Trophoblast cell (in vitro differentiated cells and primary cell): Measurements from ENCODE around the gene YTHDF2.

Source experiments
- DNase-seq, 2 donors: peaks; one replicate each; pipeline ENCODE4 v3.0.0-alpha.2; 2016
- H2AFZ ChIP-seq: 2 replicates; pipeline ENCODE4 v1.6.1; 2013; ENCODE audit warnings: low read length, moderate library complexity, mild to moderate bottlenecking; ENCODE audit not compliant: insufficient read depth, poor library complexity
- H2AK5ac ChIP-seq: 2 replicates; pipeline ENCODE4 v1.6.1; 2013; ENCODE audit warnings: mild to moderate bottlenecking, low read length
- H2BK120ac ChIP-seq: 2 replicates; pipeline ENCODE4 v1.6.1; 2013; ENCODE audit warnings: low read length, mild to moderate bottlenecking, moderate library complexity; ENCODE audit not compliant: insufficient read depth, poor library complexity
- H2BK12ac ChIP-seq: 2 replicates; pipeline ENCODE4 v1.6.1; 2013; ENCODE audit warnings: mild to moderate bottlenecking, low read length, moderate library complexity
- H2BK5ac ChIP-seq: 2 replicates; pipeline ENCODE4 v1.6.1; 2013; ENCODE audit warnings: low read length, low read depth, moderate library complexity, mild to moderate bottlenecking; ENCODE audit not compliant: poor library complexity
- H3K14ac ChIP-seq: 2 replicates; pipeline ENCODE4 v1.6.1; 2013; ENCODE audit warnings: mild to moderate bottlenecking, low read length
- H3K18ac ChIP-seq: 2 replicates; pipeline ENCODE4 v1.6.1; 2013; ENCODE audit warnings: mild to moderate bottlenecking, low read length
- H3K23ac ChIP-seq: 2 replicates; pipeline ENCODE4 v1.6.1; 2013; ENCODE audit warnings: low read length
- H3K27ac ChIP-seq: 2 replicates; pipeline ENCODE4 v1.5.1; 2013; ENCODE audit warnings: low read depth, mild to moderate bottlenecking, inconsistent platforms, low read length, moderate library complexity
- H3K27me3 ChIP-seq: 2 replicates; pipeline ENCODE4 v1.6.1; 2013; ENCODE audit warnings: inconsistent platforms, mild to moderate bottlenecking, low read length, moderate library complexity; ENCODE audit not compliant: insufficient read depth
- H3K36me3 ChIP-seq, 2 experiments: 1 replicate in 1 of 2; 2 replicates in 1 of 2; pipeline ENCODE4 v1.6.1; 2013; ENCODE audit warnings: low read length in 2 of 2, mild to moderate bottlenecking in 2 of 2, moderate library complexity in 1 of 2; ENCODE audit not compliant: insufficient read depth in 2 of 2, control insufficient read depth in 1 of 2
- H3K4ac ChIP-seq: 2 replicates; pipeline ENCODE4 v1.6.1; 2013; ENCODE audit warnings: low read depth, mild to moderate bottlenecking, low read length, moderate library complexity
- H3K4me1 ChIP-seq, 2 experiments: 1 replicate in 1 of 2; 2 replicates in 1 of 2; pipeline ENCODE4 v1.6.1; 2013; ENCODE audit warnings: low read length in 2 of 2, mild to moderate bottlenecking in 2 of 2, moderate library complexity in 1 of 2; ENCODE audit not compliant: insufficient read depth in 2 of 2, control insufficient read depth in 1 of 2
- H3K4me2 ChIP-seq: 2 replicates; pipeline ENCODE4 v1.6.1; 2013; ENCODE audit warnings: inconsistent platforms, mild to moderate bottlenecking, low read length, moderate library complexity
- H3K4me3 ChIP-seq: 2 replicates; pipeline ENCODE4 v1.5.1; 2013; ENCODE audit warnings: mild to moderate bottlenecking, low read depth, low read length, inconsistent platforms
- H3K79me1 ChIP-seq: one replicate; pipeline ENCODE4 v1.6.1; 2013; ENCODE audit warnings: low read length
- H3K79me2 ChIP-seq: 2 replicates; pipeline ENCODE4 v1.6.1; 2013; ENCODE audit warnings: low read length, mild to moderate bottlenecking; ENCODE audit not compliant: control insufficient read depth, insufficient read depth, poor library complexity
- H3K9ac ChIP-seq: 2 replicates; pipeline ENCODE4 v1.6.1; 2013; ENCODE audit warnings: mild to moderate bottlenecking, low read length
- H3K9me3 ChIP-seq: 2 replicates; pipeline ENCODE4 v1.6.1; 2013; ENCODE audit warnings: low read depth, mild to moderate bottlenecking, control low read depth, inconsistent platforms, low read length; ENCODE audit not compliant: insufficient read depth
- H4K12ac ChIP-seq: 2 replicates; pipeline ENCODE4 v1.6.1; 2013; ENCODE audit warnings: low read depth, mild to moderate bottlenecking, low read length, moderate library complexity
- H4K8ac ChIP-seq: 2 replicates; pipeline ENCODE4 v1.6.1; 2013; ENCODE audit warnings: low read depth, mild to moderate bottlenecking, low read length, moderate library complexity
- H4K91ac ChIP-seq: one replicate; pipeline ENCODE4 v1.6.1; 2013; ENCODE audit warnings: low read depth, mild to moderate bottlenecking, low read length, moderate library complexity
- WGBS: extraction: QIAGEN DNeasy Blood & Tissue Kit; methylation state at CpG from one replicate; pipeline ENCODE4 v1.1.7; 2013; ENCODE audit warnings: missing lambda C conversion rate; ENCODE audit not compliant: insufficient read length, insufficient coverage; ENCODE audit errors: extremely low coverage; 5-methylcytosine and 5-hydroxymethylcytosine counted together

Gene YTHDF2

GRCh38 chr1:28782011-28782410 lies 45.3 kb downstream of the YTHDF2 start:
- no CpG with 5 or more reads among the region's 3 CpGs for WGBS
- peaks cover 11% of the 10 kb centered on the region for H3K79me1 ChIP-seq
- H3K23ac ChIP-seq, result no peak overlapping the region
- H4K91ac ChIP-seq, result peak overlapping the region; percentile 72
- H4K8ac ChIP-seq, result peak overlapping the region; percentile 41
- H3K4me1 ChIP-seq, result peaks cover 10 to 15% of the 10 kb centered on the region in 2 experiments
- H3K4ac ChIP-seq, result no peak overlapping the region
- no peak overlapping the region for H3K18ac ChIP-seq
- H4K12ac ChIP-seq, result no peak overlapping the region
- H3K4me2 ChIP-seq, result peak overlapping the region; percentile 24
- no peak overlapping the region for H2AFZ ChIP-seq
- H3K36me3 ChIP-seq, result no peaks in the 10 kb centered on the region
- peak overlapping the region; percentile 70 for H3K27ac ChIP-seq
- peak overlapping the region; percentile 75 for H2BK5ac ChIP-seq
- H3K4me3 ChIP-seq, result no peak overlapping the region
- H3K9ac ChIP-seq, result no peak overlapping the region
- DNase-seq, result peak in 1 of 2 donors; percentile 25
- H2BK12ac ChIP-seq, result peak overlapping the region; percentile 38
- H3K27me3 ChIP-seq, result no peaks in the 10 kb centered on the region
- H3K14ac ChIP-seq, result peak overlapping the region; percentile 32
- no peaks in the 10 kb centered on the region for H3K79me2 ChIP-seq
- no peak overlapping the region for H2AK5ac ChIP-seq
- peak overlapping the region; percentile 90 for H2BK120ac ChIP-seq
- no peaks in the 10 kb centered on the region for H3K9me3 ChIP-seq

DNA sequence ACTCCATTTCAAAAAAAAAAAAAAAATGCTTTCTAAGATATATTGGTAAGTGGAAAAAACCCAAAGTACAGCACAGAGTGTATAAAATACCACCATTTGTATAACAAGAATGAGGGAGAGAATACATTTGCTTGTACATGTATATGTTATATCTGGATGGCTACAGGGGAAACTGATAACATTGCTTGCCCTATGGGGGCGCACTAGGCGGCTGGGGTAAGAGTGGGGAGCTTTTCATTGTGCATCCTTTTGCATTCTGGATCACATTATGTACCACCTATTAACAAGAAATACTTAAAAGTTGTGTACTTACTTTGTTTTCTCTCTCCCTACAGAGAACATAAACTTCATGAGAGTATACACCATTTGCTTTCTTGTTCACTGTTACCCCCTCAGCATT lies 46.6 kb downstream of the YTHDF2 start:
- no peaks in the 10 kb centered on the region for H3K9me3 ChIP-seq
- no peak overlapping the region for H3K4ac ChIP-seq
- no peak overlapping the region for H2BK12ac ChIP-seq
- no peaks in the 10 kb centered on the region for H3K27me3 ChIP-seq
- no peak overlapping the region for H4K91ac ChIP-seq
- no peak overlapping the region for H4K12ac ChIP-seq
- peaks cover 10 to 15% of the 10 kb centered on the region in 2 experiments for H3K4me1 ChIP-seq
- H2AFZ ChIP-seq, result no peak overlapping the region
- H2BK120ac ChIP-seq, result no peak overlapping the region
- no peaks in the 10 kb centered on the region for H3K79me2 ChIP-seq
- no peak overlapping the region for H3K14ac ChIP-seq
- H3K27ac ChIP-seq, result no peak overlapping the region
- no peak overlapping the region for H4K8ac ChIP-seq
- WGBS, result no CpG with 5 or more reads among the region's 2 CpGs
- peaks cover 11% of the 10 kb centered on the region for H3K79me1 ChIP-seq
- H2AK5ac ChIP-seq, result no peak overlapping the region
- no peak for DNase-seq
- H3K4me2 ChIP-seq, result no peak overlapping the region
- no peak overlapping the region for H3K23ac ChIP-seq
- no peak overlapping the region for H3K18ac ChIP-seq
- H3K9ac ChIP-seq, result no peak overlapping the region
- H2BK5ac ChIP-seq, result no peak overlapping the region
- no peak overlapping the region for H3K4me3 ChIP-seq
- no peaks in the 10 kb centered on the region for H3K36me3 ChIP-seq

DNA sequence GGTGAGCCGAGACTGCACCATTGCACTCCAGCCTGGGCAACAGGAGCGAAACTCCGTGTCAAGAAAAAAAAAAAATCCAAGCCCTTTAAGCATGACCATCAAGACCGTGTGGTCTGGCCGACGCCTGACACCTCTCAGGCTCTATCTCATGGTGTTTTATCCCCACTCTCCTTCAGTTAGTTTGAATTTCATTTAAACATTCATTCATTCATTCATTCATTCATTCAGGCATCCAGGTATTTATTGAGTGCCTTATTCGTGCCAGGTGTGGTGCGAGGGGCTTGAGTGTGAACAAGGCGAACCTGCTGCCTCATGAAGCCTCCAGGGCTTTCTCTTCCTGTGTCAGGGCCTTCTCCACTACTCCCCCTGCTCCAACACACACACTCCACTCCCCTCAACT lies 52.7 kb downstream of the YTHDF2 start:
- Histone ChIP-seq H2BK5ac (no peak overlapping the region), H2AK5ac (no peak overlapping the region), H3K18ac (no peak overlapping the region), H3K9ac (no peak overlapping the region), H3K36me3 (no peaks in the 10 kb centered on the region), H3K4me3 (no peak overlapping the region), H3K4me2 (no peak overlapping the region), H3K9me3 (no peaks in the 10 kb centered on the region), H2AFZ (no peak overlapping the region), H4K91ac (no peak overlapping the region), H3K4ac (no peak overlapping the region), H3K27me3 (no peaks in the 10 kb centered on the region), H2BK12ac (no peak overlapping the region), H3K27ac (no peak overlapping the region), H3K4me1 (no peaks in the 10 kb centered on the region), H3K79me2 (no peaks in the 10 kb centered on the region), H4K12ac (no peak overlapping the region), H3K23ac (no peak overlapping the region), H4K8ac (no peak overlapping the region), H3K79me1 (peaks cover 2% of the 10 kb centered on the region), H3K14ac (no peak overlapping the region), H2BK120ac (no peak overlapping the region)
- whole genome bisulfite sequencing, result no CpG with 5 or more reads among the region's 9 CpGs
- no peak for DNase-seq

GRCh38 chr1:28789816-28790215 lies 53.1 kb downstream of the YTHDF2 start:
- H3K79me2 ChIP-seq, result no peaks in the 10 kb centered on the region
- no peak overlapping the region for H4K12ac ChIP-seq

More at GRCh38 chr1:28789816-28790215, 53.1 kb downstream of the YTHDF2 start:
- no peaks in the 10 kb centered on the region for H3K27me3 ChIP-seq
- H4K91ac ChIP-seq, result no peak overlapping the region
- H2BK5ac ChIP-seq, result no peak overlapping the region
- no peak overlapping the region for H3K14ac ChIP-seq
- H4K8ac ChIP-seq, result no peak overlapping the region
- WGBS, result no CpG with 5 or more reads among the region's 6 CpGs
- no peak overlapping the region for H2AK5ac ChIP-seq
- no peak overlapping the region for H3K9ac ChIP-seq
- H3K4me3 ChIP-seq, result no peak overlapping the region
- H2AFZ ChIP-seq, result no peak overlapping the region
- no peak overlapping the region for H2BK12ac ChIP-seq
- no peaks in the 10 kb centered on the region for H3K4me1 ChIP-seq
- H3K4ac ChIP-seq, result no peak overlapping the region
- H3K4me2 ChIP-seq, result no peak overlapping the region
- no peak overlapping the region for H3K27ac ChIP-seq
- H2BK120ac ChIP-seq, result no peak overlapping the region
- H3K36me3 ChIP-seq, result no peaks in the 10 kb centered on the region
- H3K18ac ChIP-seq, result no peak overlapping the region
- no peak overlapping the region for H3K23ac ChIP-seq
- H3K79me1 ChIP-seq, result peaks cover 2% of the 10 kb centered on the region
- H3K9me3 ChIP-seq, result no peaks in the 10 kb centered on the region
- no peak for DNase-seq
